ENCODE data around the gene KRT81.
"Not testable (repeated sequence)": the region's sequence is repeated elsewhere in the genome, so short reads cannot be mapped to it uniquely, and the experiment has no call there.

The KRT81 gene

GRCh38 chr12:52270541-52271070 lies 20.7 kb downstream of the KRT81 start:
- DNase-seq = no peak

GRCh38 chr12:52268212-52268611 lies 23.1 kb downstream of the KRT81 start:
- DNase-seq = no peak

- no peak for DNase-seq
Measured at GRCh38 chr12:52267699-52268098, 23.6 kb downstream of the KRT81 start.

- DNase-seq = no peak
Measured at GRCh38 chr12:52267266-52267665, 24.1 kb downstream of the KRT81 start.

- no peak for DNase-seq
Measured at GRCh38 chr12:52266514-52266913, 24.8 kb downstream of the KRT81 start.

GRCh38 chr12:52264435-52264825 lies 26.9 kb downstream of the KRT81 start:
- no peak for DNase-seq

GRCh38 chr12:52263761-52264434 lies 27.4 kb downstream of the KRT81 start:
- DNase-seq = no peak

- DNase-seq = no peak
Measured at GRCh38 chr12:52262286-52262685, 29.0 kb downstream of the KRT81 start.

- no peak for DNase-seq
Measured at GRCh38 chr12:52261208-52261484, 30.2 kb downstream of the KRT81 start.

- no peak for DNase-seq
Measured at GRCh38 chr12:52260361-52261207, 30.8 kb downstream of the KRT81 start.

- DNase-seq = no peak
Measured at GRCh38 chr12:52259657-52260243, 31.6 kb downstream of the KRT81 start.

- DNase-seq = no peak
Measured at GRCh38 chr12:52258335-52258901, 32.9 kb downstream of the KRT81 start.

- DNase-seq = not testable (repeated sequence)
Measured at GRCh38 chr12:52257922-52258321, 33.4 kb downstream of the KRT81 start.

- DNase-seq = no peak
Measured at GRCh38 chr12:52257074-52257551, 34.2 kb downstream of the KRT81 start.

- DNase-seq = no peak
Measured at GRCh38 chr12:52256584-52256935, 34.8 kb downstream of the KRT81 start.

- no peak for DNase-seq
Measured at GRCh38 chr12:52255926-52256583, 35.3 kb downstream of the KRT81 start.

GRCh38 chr12:52254965-52255751 lies 36.2 kb downstream of the KRT81 start:
- no peak for DNase-seq

- DNase-seq = no peak
Measured at GRCh38 chr12:52254180-52254964, 37.0 kb downstream of the KRT81 start.

- no peak for DNase-seq
Measured at GRCh38 chr12:52253391-52254179, 37.7 kb downstream of the KRT81 start.

GRCh38 chr12:52252728-52253343 lies 38.5 kb downstream of the KRT81 start:
- DNase-seq = no peak
